ENCODE data around the gene FAIM.
A peak's percentile ranks its signal among the peaks of the same experiment; 100 is the strongest.
"Not testable (repeated sequence)": the region's sequence is repeated elsewhere in the genome, so short reads cannot be mapped to it uniquely, and the experiment has no call there.

FAIM gene, protein sequence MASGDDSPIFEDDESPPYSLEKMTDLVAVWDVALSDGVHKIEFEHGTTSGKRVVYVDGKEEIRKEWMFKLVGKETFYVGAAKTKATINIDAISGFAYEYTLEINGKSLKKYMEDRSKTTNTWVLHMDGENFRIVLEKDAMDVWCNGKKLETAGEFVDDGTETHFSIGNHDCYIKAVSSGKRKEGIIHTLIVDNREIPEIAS

DNA sequence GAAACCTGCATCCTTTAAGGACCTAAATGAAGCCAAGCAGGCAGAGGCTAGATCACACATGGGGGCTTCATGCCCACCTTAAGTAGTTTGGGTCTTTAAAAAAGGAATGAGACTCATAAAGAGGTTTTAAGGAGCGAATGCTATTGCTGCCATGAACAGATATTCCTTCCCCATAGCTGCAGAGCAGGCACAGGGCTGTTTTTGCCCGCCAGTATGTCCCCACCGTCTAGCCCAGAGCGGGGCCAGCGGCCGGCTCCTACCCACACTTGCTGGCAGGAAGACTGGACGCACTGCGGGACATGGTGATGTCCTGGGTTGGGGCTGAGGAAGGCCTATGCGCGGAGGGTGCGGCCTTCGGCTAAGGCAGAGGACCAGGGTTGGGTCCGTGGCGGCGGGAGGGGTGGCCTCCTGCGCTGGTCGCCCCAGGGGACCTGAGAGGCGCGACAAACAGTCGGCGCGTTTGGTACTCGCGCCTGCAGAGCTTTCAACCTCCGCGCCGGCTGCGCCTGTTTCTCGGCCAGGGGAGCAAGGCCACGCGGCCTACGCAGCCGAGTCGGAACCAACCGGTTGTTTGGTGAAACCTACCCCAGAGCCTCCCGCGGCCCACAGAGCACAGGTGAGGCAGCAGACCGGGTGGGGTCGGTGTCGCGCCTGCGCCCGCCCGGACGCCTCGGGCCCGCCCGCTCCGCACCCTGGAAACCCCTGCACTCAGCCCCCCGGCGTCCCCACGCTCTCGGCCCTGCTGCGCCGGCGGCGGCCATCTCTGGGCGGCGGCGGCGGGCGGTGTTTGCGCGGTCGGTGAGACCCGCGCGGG, at the start of gene FAIM:
Gene FAIM (plus strand): TSS at position 450 of the 814 bp plus-strand sequence. CDS start 10,956 bp downstream, outside the sequence.
- no peak for FAIRE-seq

- no peak for FAIRE-seq
Observed at GRCh38 chr3:138559134-138559533, 49.4 kb upstream of the FAIM start.

DNA sequence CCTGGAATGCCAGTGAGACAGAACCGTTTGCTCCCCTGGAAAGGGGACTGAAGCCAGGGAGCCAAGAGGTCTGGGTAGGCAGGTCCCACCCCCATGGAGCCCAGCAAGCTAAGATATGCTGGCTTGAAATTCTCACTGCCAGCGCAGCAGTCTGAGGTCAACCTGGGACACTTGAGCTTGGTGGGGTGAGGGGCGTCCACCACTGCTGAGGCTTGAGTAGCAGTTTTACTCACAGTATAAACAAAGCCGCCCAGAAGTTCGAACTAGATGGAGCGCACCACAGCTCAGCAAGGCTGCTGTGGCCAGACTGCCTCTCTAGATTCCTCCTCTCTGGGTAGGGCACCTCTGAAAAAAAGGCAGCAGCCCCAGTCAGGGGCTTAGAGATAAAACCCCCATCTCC, 48.1 kb upstream of the FAIM start:
- FAIRE-seq, result no peak

- FAIRE-seq, result not testable (repeated sequence)
Observed at GRCh38 chr3:138562902-138563301, 45.7 kb upstream of the FAIM start.

DNA sequence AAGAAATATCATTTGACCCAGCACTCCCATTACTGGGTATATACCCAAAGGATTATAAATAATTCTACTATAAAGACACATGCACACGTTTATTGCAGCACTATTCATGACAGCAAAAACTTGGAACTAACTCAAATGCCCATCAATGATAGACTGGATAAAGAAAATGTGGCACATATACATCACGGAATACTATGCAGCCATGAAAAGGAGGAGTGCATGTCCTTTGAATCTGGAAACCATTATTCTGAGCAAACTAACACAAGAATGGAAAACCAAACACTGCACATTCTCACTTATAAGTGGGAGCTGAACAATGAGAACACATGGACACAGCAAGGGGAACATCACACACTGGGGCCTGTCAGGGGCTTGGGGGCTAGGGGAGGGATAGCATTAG, 42.3 kb upstream of the FAIM start:
- not testable (repeated sequence) for FAIRE-seq

GRCh38 chr3:138567403-138567802, 41.2 kb upstream of the FAIM start:
- FAIRE-seq, result no peak

- no peak for FAIRE-seq
Observed at GRCh38 chr3:138569090-138569489, 39.5 kb upstream of the FAIM start.

- not testable (repeated sequence) for FAIRE-seq
Observed at GRCh38 chr3:138569624-138570023, 38.9 kb upstream of the FAIM start.

- no peak for FAIRE-seq
Observed at GRCh38 chr3:138573138-138573537, 35.4 kb upstream of the FAIM start.

GRCh38 chr3:138578141-138578540, 30.4 kb upstream of the FAIM start:
- FAIRE-seq, result no peak

DNA sequence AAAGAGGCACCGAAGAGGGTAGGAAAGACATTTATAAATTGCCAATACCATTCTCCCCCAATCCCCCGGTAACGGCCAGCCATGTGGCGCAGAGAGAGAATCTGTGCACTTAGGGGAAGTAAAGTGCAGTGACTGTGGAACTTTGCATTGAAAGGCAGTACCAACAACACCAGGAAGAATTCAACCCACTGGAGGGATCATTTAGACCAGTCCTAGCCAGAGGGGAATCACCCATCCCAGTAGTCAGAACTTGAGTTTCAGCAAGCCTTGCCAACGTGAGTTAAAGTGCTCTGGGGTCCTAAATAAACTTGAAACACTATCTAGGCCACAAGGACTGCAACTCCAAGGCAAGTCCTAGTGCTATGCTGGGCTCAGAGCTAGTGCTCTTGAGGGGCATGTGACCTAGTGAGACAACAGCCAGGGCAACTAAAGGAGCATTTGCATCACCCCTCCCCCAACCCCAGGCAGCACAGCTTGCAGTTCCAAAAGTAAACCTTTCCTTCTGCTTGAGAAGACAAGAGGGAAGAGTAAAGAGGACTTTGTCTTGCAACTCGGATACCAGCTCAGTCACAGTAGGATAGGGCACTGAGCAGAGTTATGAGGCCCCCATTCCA, 29.5 kb upstream of the FAIM start:
- no peak for FAIRE-seq

- FAIRE-seq, result no peak
Observed at GRCh38 chr3:138587374-138587773, 21.2 kb upstream of the FAIM start.

- no peak for FAIRE-seq
Observed at GRCh38 chr3:138588445-138588844, 20.1 kb upstream of the FAIM start.

DNA sequence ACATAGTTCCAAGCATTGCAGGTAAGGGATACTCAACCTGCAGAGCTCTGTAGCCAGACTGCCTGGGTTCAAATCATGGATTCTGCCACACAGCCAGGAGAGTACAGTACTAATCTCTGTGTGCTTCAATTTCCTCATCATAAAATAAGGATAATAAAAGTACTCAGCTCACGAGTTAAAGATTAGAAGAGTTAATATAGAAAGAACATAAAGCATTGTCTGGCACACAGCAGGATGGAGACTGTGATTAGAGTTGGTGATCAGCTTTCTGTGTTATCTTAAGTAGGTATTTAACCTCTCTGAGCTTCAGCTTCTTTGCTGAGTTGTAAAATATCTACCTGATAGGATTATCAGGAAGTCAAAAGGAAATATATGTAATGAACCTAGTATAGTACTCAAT, 17.2 kb upstream of the FAIM start:
- no peak for FAIRE-seq

DNA sequence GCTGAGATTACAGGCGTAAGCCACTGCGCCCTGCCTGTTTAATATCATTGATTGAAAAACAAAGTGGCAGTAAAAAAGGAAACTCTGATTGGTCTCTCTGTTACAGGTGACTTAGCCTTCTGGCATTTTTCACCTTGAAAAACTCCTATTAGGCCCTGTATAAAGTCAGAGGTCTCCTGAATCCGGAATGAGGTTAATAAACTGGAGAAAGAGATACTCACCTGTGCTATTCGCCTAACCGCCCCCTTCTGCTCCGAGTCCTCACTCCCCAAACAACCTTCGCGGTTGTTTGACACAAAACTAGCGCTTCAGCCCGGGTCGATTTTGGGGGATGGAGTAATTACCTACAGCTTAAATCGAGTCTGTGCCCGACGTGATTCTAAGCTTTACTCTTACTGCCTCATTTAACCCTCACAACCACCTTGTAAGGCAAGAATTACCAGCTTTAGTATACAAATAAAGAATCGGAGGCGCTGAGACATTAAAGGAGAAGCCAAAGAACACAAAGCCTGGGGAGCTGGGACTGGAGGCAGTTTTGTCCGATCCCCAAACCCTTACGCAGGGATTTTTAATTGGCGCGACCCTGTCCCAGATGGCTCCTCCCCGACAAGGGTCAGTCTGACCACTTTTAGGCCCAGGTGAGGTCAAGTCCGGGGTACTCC, 15.0 kb upstream of the FAIM start:
- no peak for FAIRE-seq

GRCh38 chr3:138594150-138594934, 14.2 kb upstream of the FAIM start, which contains the start of gene CEP70:
CEP70 (minus strand) TSS chr3:138594260; CDS start chr3:138572927, 21,333 bp downstream.
- peak; percentile 88 for FAIRE-seq

DNA sequence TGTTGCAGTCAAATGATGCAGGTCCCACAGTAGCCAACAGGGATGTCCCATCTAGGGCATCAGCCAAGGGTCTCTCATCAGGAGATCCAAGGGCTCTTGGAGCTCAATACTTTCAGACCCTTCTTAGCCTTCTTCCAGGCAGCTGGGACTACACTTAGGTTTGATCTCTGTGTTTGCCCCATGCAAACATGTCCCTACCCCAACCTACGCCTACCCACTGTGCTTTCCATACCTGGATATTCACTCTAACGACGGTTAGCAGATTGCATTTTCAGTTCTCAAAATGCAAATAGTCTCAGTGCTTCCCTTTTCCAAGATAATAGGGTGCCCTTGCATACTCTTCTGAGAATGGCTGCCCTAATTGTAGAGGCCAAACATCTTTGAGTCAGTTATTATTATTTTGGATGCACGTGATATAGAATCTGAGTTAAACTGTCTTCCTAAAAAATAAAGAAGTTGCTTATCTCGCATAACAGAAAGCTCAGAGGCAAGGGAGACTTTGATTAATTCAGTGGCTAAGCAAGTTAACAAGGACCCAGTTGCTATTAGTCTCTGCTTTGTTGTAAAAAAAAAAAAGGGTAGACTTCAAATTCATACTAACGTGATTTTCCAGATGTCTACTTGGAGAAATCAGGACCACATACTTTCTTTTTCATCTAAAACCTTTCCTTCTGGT, 13.5 kb upstream of the FAIM start:
- no peak for FAIRE-seq

GRCh38 chr3:138597186-138597976, 11.2 kb upstream of the FAIM start:
- not testable (repeated sequence) for FAIRE-seq

- no peak for FAIRE-seq
Observed at GRCh38 chr3:138598534-138598933, 10.0 kb upstream of the FAIM start.

DNA sequence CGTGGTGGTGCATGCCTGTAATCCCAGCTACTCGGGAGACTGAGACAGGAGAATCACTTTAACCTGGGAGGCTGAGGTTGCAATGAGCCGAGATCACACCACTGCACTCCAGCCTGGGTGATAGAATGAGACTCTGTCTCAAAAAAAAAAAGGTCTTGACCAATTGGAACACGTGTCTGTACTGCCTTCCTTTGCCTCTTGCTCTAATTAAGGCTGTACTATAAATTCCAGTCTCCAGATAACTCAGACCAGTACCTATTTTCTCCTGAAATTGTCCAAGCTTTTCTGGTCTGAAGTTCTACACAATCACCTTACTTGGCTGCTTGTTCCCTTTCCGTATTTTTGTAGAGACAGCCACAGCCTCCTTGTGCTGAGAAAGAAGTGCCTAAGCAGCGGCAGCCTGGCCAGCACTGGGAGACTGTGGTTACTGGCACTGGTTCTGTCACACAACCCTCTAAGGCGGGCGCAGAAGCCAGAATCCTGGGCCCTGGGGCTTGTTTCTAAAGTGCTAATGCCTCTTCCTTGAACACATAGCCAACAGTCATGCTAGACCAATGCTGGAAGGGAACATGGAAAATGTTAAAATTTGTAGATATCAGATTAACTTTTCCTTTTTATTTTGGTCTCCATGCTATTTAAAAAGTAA, 8.3 kb upstream of the FAIM start:
- no peak for FAIRE-seq
